ENCODE measurements around the gene SHC1. TPM values are rescaled to one million over a fixed set of nuclear protein-coding genes. Genes with fewer than 3 reads are reported as not detected.

Gene SHC1
- total RNA-seq, 1 experiment from 2014 or later, result 199 TPM

GRCh38 chr1:154945962-154946850 is 24.3 kb downstream of the SHC1 start:
- H3K36me3 Mint-ChIP-seq, result no peaks in the 10 kb centered on the region
- H3K4me1 Mint-ChIP-seq, result peaks cover 12% of the 10 kb centered on the region
- H3K4me3 Mint-ChIP-seq, result no peak overlapping the region
- H3K27ac Mint-ChIP-seq, result peak overlapping the region; percentile 38; the same call in 1 of the 2 replicates
- ATAC-seq (no peak), DNase-seq (ENCODE audit: low spot score) (no peak)
- ChIA-PET POLR2A (interaction anchor here (1.5 to 1.6 kb wide), 2 partner anchors 10 to 25 kb away, joined by 3 read pairs; partner anchors contain the start of genes PBXIP1 and SHC1), CTCF (interaction anchor here (1.0 to 1.9 kb wide), 4 partner anchors 10 to 277 kb away, joined by 3 to 6 read pairs (median 4); partner anchors contain the start of gene PMVK)
- H3K9me3 Mint-ChIP-seq, result no peaks in the 10 kb centered on the region
- H3K27me3 Mint-ChIP-seq (ENCODE audit: low read depth), result no peaks in the 10 kb centered on the region
- no peak for TF ChIP-seq HMGA2 (CRISPR knock-in tag; IDR thresholded peaks at IDR 0.05)
- TF ChIP-seq AFF4 (CRISPR knock-in tag; IDR thresholded peaks at IDR 0.05; ENCODE audit: borderline replicate concordance), result no peak
- TF ChIP-seq SMAD3 (CRISPR knock-in tag; IDR thresholded peaks at IDR 0.05; ENCODE audit: borderline replicate concordance), result no peak
- no peak for TF ChIP-seq ETV6 (CRISPR knock-in tag; IDR thresholded peaks at IDR 0.05)
- TF ChIP-seq TP53 (CRISPR knock-in tag; IDR thresholded peaks at IDR 0.05), result no peak
- TF ChIP-seq ATF3 (CRISPR knock-in tag; conservative IDR thresholded peaks at IDR 0.05), result no peak
- no peak for TF ChIP-seq ELF4 (CRISPR knock-in tag; IDR thresholded peaks at IDR 0.05; ENCODE audit: low read depth)
- TF ChIP-seq ERG (CRISPR knock-in tag; IDR thresholded peaks at IDR 0.05), result no peak
- TF ChIP-seq MAX (CRISPR knock-in tag; IDR thresholded peaks at IDR 0.05), result no peak
- TF ChIP-seq ZBTB21 (CRISPR knock-in tag; IDR thresholded peaks at IDR 0.05; ENCODE audit: borderline replicate concordance), result no peak
- TF ChIP-seq SP1 (CRISPR knock-in tag; conservative IDR thresholded peaks at IDR 0.05), result no peak
- no peak for TF ChIP-seq AR (CRISPR knock-in tag; IDR thresholded peaks at IDR 0.05)

- ChIA-PET POLR2A (interaction anchor here (0.5 to 1.6 kb wide), 3 partner anchors 11 to 60 kb away, joined by 3 read pairs; partner anchors contain the start of genes PBXIP1 and SHC1), CTCF (interaction anchor here (0.8 to 2.1 kb wide), 9 partner anchors 9 to 276 kb away, joined by 3 to 8 read pairs (median 3); partner anchors contain the start of genes ADAM15 and PMVK)
- no peaks in the 10 kb centered on the region for H3K27me3 Mint-ChIP-seq (ENCODE audit: low read depth)
- no peak for TF ChIP-seq ZMAT4 (CRISPR knock-in tag; IDR thresholded peaks at IDR 0.05)
- peak; percentile 75 for TF ChIP-seq PRDM15 (CRISPR knock-in tag; IDR thresholded peaks at IDR 0.05)
- ATAC-seq (no peak), DNase-seq (ENCODE audit: low spot score) (no peak)
- peaks cover 21% of the 10 kb centered on the region for H3K4me1 Mint-ChIP-seq
- no peak overlapping the region for H3K27ac Mint-ChIP-seq
- no peaks in the 10 kb centered on the region for H3K9me3 Mint-ChIP-seq
- no peak overlapping the region for H3K4me3 Mint-ChIP-seq
- H3K36me3 Mint-ChIP-seq, result no peaks in the 10 kb centered on the region
Observed at GRCh38 chr1:154945160-154945961, 25.2 kb downstream of the SHC1 start.
